Natural killer cell (primary cell): ENCODE data around the gene ARF1. TPM values are rescaled to one million over a fixed set of nuclear protein-coding genes. Genes with fewer than 3 reads are reported as not detected.

Experiments used
- ATAC-seq, 3 donors: fragments of 150-1000 bp in 2 of 3; fragments of 200-7000 bp in 1 of 3; cut with Tn5 transposase; 1 replicate in 1 of 3; 2 replicates in 2 of 3; pipeline ENCODE4 v1.10.0; 2021; ENCODE audit warnings: mild to moderate bottlenecking in 2 of 3, moderate library complexity in 2 of 3
- DNase-seq, 2 donors: peaks; one replicate each; pipeline versions ENCODE4 v3.0.0 to v3.0.0-alpha.2; 2013 to 2021; ENCODE audit warnings: mixed read lengths in 1 of 2
- H3K27ac ChIP-seq: one replicate; pipeline ENCODE4 v1.5.1; 2013; ENCODE audit warnings: mild to moderate bottlenecking, low read length
- H3K27me3 ChIP-seq: one replicate; pipeline ENCODE4 v1.6.1; 2013; ENCODE audit warnings: low read length; ENCODE audit not compliant: control insufficient read depth, insufficient read depth
- H3K36me3 ChIP-seq: one replicate; pipeline ENCODE4 v1.6.1; 2013; ENCODE audit warnings: low read length; ENCODE audit not compliant: control insufficient read depth, insufficient read depth
- H3K4me1 ChIP-seq: one replicate; pipeline ENCODE4 v1.6.1; 2013; ENCODE audit warnings: low read length; ENCODE audit not compliant: control insufficient read depth, insufficient read depth
- H3K4me3 ChIP-seq: one replicate; pipeline ENCODE4 v1.5.1; 2013; ENCODE audit warnings: low read length
- H3K9me3 ChIP-seq: one replicate; pipeline ENCODE4 v1.6.1; 2013; ENCODE audit warnings: low read length; ENCODE audit not compliant: control insufficient read depth, insufficient read depth
- H3K27ac Mint-ChIP-seq, 2 donors: one replicate each; pipeline ENCODE4 v1.8.0; 2022; ENCODE audit warnings: mild to moderate bottlenecking in 2 of 2, mixed read lengths in 2 of 2, moderate library complexity in 1 of 2
- H3K27me3 Mint-ChIP-seq, 2 donors: one replicate each; pipeline ENCODE4 v1.8.0; 2022; ENCODE audit warnings: low read depth in 2 of 2, mixed read lengths in 2 of 2
- H3K36me3 Mint-ChIP-seq: one replicate; pipeline ENCODE4 v1.8.0; 2022; ENCODE audit warnings: mixed read lengths
- H3K4me1 Mint-ChIP-seq, 2 donors: one replicate each; pipeline ENCODE4 v1.8.0; 2022; ENCODE audit warnings: mixed read lengths in 2 of 2
- H3K4me3 Mint-ChIP-seq: one replicate; pipeline ENCODE4 v1.8.0; 2022; ENCODE audit warnings: mild to moderate bottlenecking, moderate library complexity, mixed read lengths
- H3K9me3 Mint-ChIP-seq, 2 donors: one replicate each; pipeline ENCODE4 v1.8.0; 2022; ENCODE audit warnings: mixed read lengths in 2 of 2
- CTCF ChIP-seq: fragments of 200-600 bp; IDR thresholded peaks from one replicate; pipeline ENCODE4 v1.8.0; 2022; ENCODE audit warnings: antibody characterized with exemption
- WGBS: methylation state at CpG from one replicate; pipeline ENCODE4 v1.1.7; 2013; ENCODE audit warnings: missing lambda C conversion rate; ENCODE audit not compliant: insufficient coverage; 5-methylcytosine and 5-hydroxymethylcytosine counted together
- intact Hi-C: fragments of 100-400 bp; cut with micrococcal nuclease; formaldehyde crosslinking; loops from one replicate; pipeline ENCODE4 v1.14.2; 2022
- total RNA-seq, 4 donors: library from RNA; stranded (reverse); fragments of 120-200 nt in 1 of 4; gene quantifications; one replicate each; pipeline versions ENCODE4 v1.2.3 to v1.2.4, GENCODE V29; 2013 to 2022

Gene ARF1
- total RNA-seq, 3 donors from 2014 or later (not counting 1 experiment from before 2014, with no cell fraction given): 368 to 427 (median 424) TPM

GRCh38 chr1:228148196-228148861 lies 65.8 kb downstream of the ARF1 start:
- DNase-seq: no peak
- Mint-ChIP-seq H3K4me3 (no peak overlapping the region), H3K9me3 (no peaks in the 10 kb centered on the region), H3K27me3 (no peaks in the 10 kb centered on the region), H3K27ac (no peak overlapping the region), H3K36me3 (no peaks in the 10 kb centered on the region), H3K4me1 (peaks cover 10 to 27% of the 10 kb centered on the region in 2 donors)
- no peak overlapping the region for H3K4me3 ChIP-seq
- no peak overlapping the region for H3K27ac ChIP-seq
- no peak for ATAC-seq
- H3K4me1 ChIP-seq: peaks cover 27% of the 10 kb centered on the region
- intact Hi-C loops: no loop called here
- peaks cover 42% of the 10 kb centered on the region for H3K36me3 ChIP-seq
- no peak for TF ChIP-seq CTCF
- no peaks in the 10 kb centered on the region for H3K27me3 ChIP-seq
- 79% methylated on average over 18 of the region's 18 CpGs for WGBS
- no peaks in the 10 kb centered on the region for H3K9me3 ChIP-seq

Other genes starting within 250 kb of the ARF1 start
- gene WNT9A, start 134.8 kb upstream of the ARF1 start, total RNA-seq: not detected
- not detected for gene WNT3A, start 75.7 kb upstream of the ARF1 start, total RNA-seq
- 10 to 100 TPM; 18.9 to 21.6 (median 19.6) TPM for gene C1orf35, start 20.6 kb downstream of the ARF1 start, total RNA-seq
- gene MRPL55, start 26.6 kb downstream of the ARF1 start, total RNA-seq: 10 to 100 TPM; 50.0 to 70.6 (median 64.1) TPM
- gene GUK1, start 57.6 kb downstream of the ARF1 start, total RNA-seq: 100 to 1,000 TPM; 292 to 313 (median 308) TPM
- 1 to 10 TPM; 1.0 to 2.2 (median 1.7) TPM for gene GJC2, start 67.2 kb downstream of the ARF1 start, total RNA-seq
- gene IBA57, start 83.1 kb downstream of the ARF1 start, total RNA-seq: 10 to 100 TPM; 13.3 to 14.1 (median 13.8) TPM
- gene OBSCN, start 125.3 kb downstream of the ARF1 start, total RNA-seq: 10 to 100 TPM in 2 of 3 donors, 1 to 10 TPM in 1; 9.6 to 30.0 (median 14.3) TPM